ENCODE measurements around the gene STK10. TPM values are rescaled to one million over a fixed set of nuclear protein-coding genes. Genes with fewer than 3 reads are reported as not detected.

Gene STK10
- total RNA-seq, 1 donor from 2014 or later, result 60.2 TPM

- Histone ChIP-seq H3K27ac (ENCODE audit: low read depth, low read length) (peak overlapping the region; percentile 48), H3K9ac (ENCODE audit: low read length) (peak overlapping the region; percentile 8), H3K9me3 (ENCODE audit: insufficient read depth, low read depth, low read length) (no peaks in the 10 kb centered on the region), H3K4me2 (ENCODE audit: low read length) (no peak overlapping the region), H3K79me2 (ENCODE audit: insufficient read depth, low read length) (peaks cover 47% of the 10 kb centered on the region), H4K20me1 (ENCODE audit: insufficient read depth, low read length) (peaks cover 81% of the 10 kb centered on the region), H3K4me1 (ENCODE audit: insufficient read depth, low read length) (peaks cover 17% of the 10 kb centered on the region), H3K27me3 (ENCODE audit: insufficient read depth, low read length) (no peaks in the 10 kb centered on the region), H2AFZ (ENCODE audit: low read depth, low read length) (no peak overlapping the region), H3K36me3 (ENCODE audit: insufficient read depth, low read length) (peaks cover 2% of the 10 kb centered on the region), H3K4me3 (ENCODE audit: insufficient read depth, low read depth, low read length) (no peak overlapping the region)
- Mint-ChIP-seq H3K4me3 (ENCODE audit: unreplicated experiment) (no peak overlapping the region), H3K9me3 (ENCODE audit: unreplicated experiment) (no peaks in the 10 kb centered on the region), H3K4me1 (ENCODE audit: low read depth, unreplicated experiment) (peaks cover 37% of the 10 kb centered on the region), H3K27ac (ENCODE audit: unreplicated experiment) (peak overlapping the region; percentile 50), H3K36me3 (ENCODE audit: low read depth, unreplicated experiment) (peaks cover 40% of the 10 kb centered on the region), H3K27me3 (ENCODE audit: low read depth, unreplicated experiment) (no peaks in the 10 kb centered on the region)
- DNase-seq (ENCODE audit: low read depth), result no peak
- no peak for FAIRE-seq
- TF ChIP-seq CTCF (IDR thresholded peaks at IDR 0.05; ENCODE audit: insufficient read depth, low read depth, low read length) (no peak), EZH2 (IDR thresholded peaks at IDR 0.05; ENCODE audit: insufficient read depth, low read length) (no peak)
Measured at GRCh38 chr5:172148381-172148780, 39.6 kb downstream of the STK10 start.

GRCh38 chr5:172147857-172148256 is 40.2 kb downstream of the STK10 start:
- no peaks in the 10 kb centered on the region for H3K9me3 Mint-ChIP-seq (ENCODE audit: unreplicated experiment)
- Histone ChIP-seq H4K20me1 (ENCODE audit: insufficient read depth, low read length) (peaks cover 83% of the 10 kb centered on the region), H3K9ac (ENCODE audit: low read length) (no peak overlapping the region), H3K79me2 (ENCODE audit: insufficient read depth, low read length) (peaks cover 51% of the 10 kb centered on the region), H3K4me2 (ENCODE audit: low read length) (no peak overlapping the region), H3K9me3 (ENCODE audit: insufficient read depth, low read depth, low read length) (no peaks in the 10 kb centered on the region), H3K4me3 (ENCODE audit: insufficient read depth, low read depth, low read length) (no peak overlapping the region), H3K36me3 (ENCODE audit: insufficient read depth, low read length) (peaks cover 2% of the 10 kb centered on the region), H3K4me1 (ENCODE audit: insufficient read depth, low read length) (peaks cover 21% of the 10 kb centered on the region), H2AFZ (ENCODE audit: low read depth, low read length) (no peak overlapping the region), H3K27ac (ENCODE audit: low read depth, low read length) (no peak overlapping the region), H3K27me3 (ENCODE audit: insufficient read depth, low read length) (no peaks in the 10 kb centered on the region)
- FAIRE-seq, result no peak
- H3K27me3 Mint-ChIP-seq (ENCODE audit: low read depth, unreplicated experiment), result no peaks in the 10 kb centered on the region
- H3K27ac Mint-ChIP-seq (ENCODE audit: unreplicated experiment), result no peak overlapping the region
- peaks cover 39% of the 10 kb centered on the region for H3K36me3 Mint-ChIP-seq (ENCODE audit: low read depth, unreplicated experiment)
- TF ChIP-seq EZH2 (IDR thresholded peaks at IDR 0.05; ENCODE audit: insufficient read depth, low read length) (no peak), CTCF (IDR thresholded peaks at IDR 0.05; ENCODE audit: insufficient read depth, low read depth, low read length) (no peak)
- no peak overlapping the region for H3K4me3 Mint-ChIP-seq (ENCODE audit: unreplicated experiment)
- no peak for DNase-seq (ENCODE audit: low read depth)
- peaks cover 42% of the 10 kb centered on the region for H3K4me1 Mint-ChIP-seq (ENCODE audit: low read depth, unreplicated experiment)

GRCh38 chr5:172146748-172147092 is 41.3 kb downstream of the STK10 start:
- Mint-ChIP-seq H3K36me3 (ENCODE audit: low read depth, unreplicated experiment) (peaks cover 29% of the 10 kb centered on the region), H3K4me3 (ENCODE audit: unreplicated experiment) (no peak overlapping the region), H3K9me3 (ENCODE audit: unreplicated experiment) (no peaks in the 10 kb centered on the region), H3K27me3 (ENCODE audit: low read depth, unreplicated experiment) (no peaks in the 10 kb centered on the region), H3K4me1 (ENCODE audit: low read depth, unreplicated experiment) (peaks cover 47% of the 10 kb centered on the region), H3K27ac (ENCODE audit: unreplicated experiment) (peak overlapping the region; percentile 47)
- Histone ChIP-seq H3K4me3 (ENCODE audit: insufficient read depth, low read depth, low read length) (no peak overlapping the region), H3K4me1 (ENCODE audit: insufficient read depth, low read length) (peaks cover 24% of the 10 kb centered on the region), H3K36me3 (ENCODE audit: insufficient read depth, low read length) (peaks cover 2% of the 10 kb centered on the region), H3K9ac (ENCODE audit: low read length) (no peak overlapping the region), H3K27ac (ENCODE audit: low read depth, low read length) (no peak overlapping the region), H4K20me1 (ENCODE audit: insufficient read depth, low read length) (peaks cover 85% of the 10 kb centered on the region), H3K79me2 (ENCODE audit: insufficient read depth, low read length) (peaks cover 63% of the 10 kb centered on the region), H3K27me3 (ENCODE audit: insufficient read depth, low read length) (no peaks in the 10 kb centered on the region), H2AFZ (ENCODE audit: low read depth, low read length) (no peak overlapping the region), H3K4me2 (ENCODE audit: low read length) (no peak overlapping the region), H3K9me3 (ENCODE audit: insufficient read depth, low read depth, low read length) (no peaks in the 10 kb centered on the region)
- DNase-seq (ENCODE audit: low read depth) (no peak), FAIRE-seq (no peak)
- TF ChIP-seq CTCF (IDR thresholded peaks at IDR 0.05; ENCODE audit: insufficient read depth, low read depth, low read length), result no peak
- no peak for TF ChIP-seq EZH2 (IDR thresholded peaks at IDR 0.05; ENCODE audit: insufficient read depth, low read length)
